Upper lobe of left lung (tissue), 4 donors: Measurements from ENCODE around the gene MINDY1.

ENCODE experiments used
- POLR2AphosphoS5 ChIP-seq, 2 donors: sonication (generic); formaldehyde crosslinking; IDR thresholded peaks; one replicate each; pipeline ENCODE4 v1.5.1; 2017; ENCODE audit warnings: antibody characterized with exemption in 2 of 2
- TF ChIP-seq, protein P1 (sequence below), 6 experiments: fragments of 450-650 bp in 4 of 6; fragments of 200-600 bp in 2 of 6; sonication (generic) in 2 of 6; IDR thresholded peaks; one replicate each; pipeline ENCODE4 v1.5.1; 2016 to 2019; ENCODE audit warnings: antibody characterized with exemption in 6 of 6

DNA sequence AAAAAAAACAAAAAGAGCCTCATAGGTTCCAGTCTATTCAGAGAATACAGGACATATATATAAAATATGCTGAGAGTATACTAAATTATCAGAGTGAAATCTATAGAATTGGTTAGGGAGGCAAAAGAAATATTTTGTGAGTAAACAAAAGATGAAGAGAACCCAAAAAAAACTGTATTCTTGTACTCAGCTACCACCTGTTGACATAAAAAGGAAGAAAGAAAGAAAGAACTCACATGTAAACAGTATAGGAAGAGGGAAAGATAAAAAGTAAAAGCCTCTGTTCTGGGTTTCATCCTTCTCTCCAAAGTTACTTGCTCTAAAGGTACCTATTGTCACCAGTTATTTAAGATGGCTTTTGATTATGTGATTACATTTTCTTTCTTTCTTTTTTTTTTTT, 19.8 kb upstream of the MINDY1 start:
- TF ChIP-seq, protein P1, sequence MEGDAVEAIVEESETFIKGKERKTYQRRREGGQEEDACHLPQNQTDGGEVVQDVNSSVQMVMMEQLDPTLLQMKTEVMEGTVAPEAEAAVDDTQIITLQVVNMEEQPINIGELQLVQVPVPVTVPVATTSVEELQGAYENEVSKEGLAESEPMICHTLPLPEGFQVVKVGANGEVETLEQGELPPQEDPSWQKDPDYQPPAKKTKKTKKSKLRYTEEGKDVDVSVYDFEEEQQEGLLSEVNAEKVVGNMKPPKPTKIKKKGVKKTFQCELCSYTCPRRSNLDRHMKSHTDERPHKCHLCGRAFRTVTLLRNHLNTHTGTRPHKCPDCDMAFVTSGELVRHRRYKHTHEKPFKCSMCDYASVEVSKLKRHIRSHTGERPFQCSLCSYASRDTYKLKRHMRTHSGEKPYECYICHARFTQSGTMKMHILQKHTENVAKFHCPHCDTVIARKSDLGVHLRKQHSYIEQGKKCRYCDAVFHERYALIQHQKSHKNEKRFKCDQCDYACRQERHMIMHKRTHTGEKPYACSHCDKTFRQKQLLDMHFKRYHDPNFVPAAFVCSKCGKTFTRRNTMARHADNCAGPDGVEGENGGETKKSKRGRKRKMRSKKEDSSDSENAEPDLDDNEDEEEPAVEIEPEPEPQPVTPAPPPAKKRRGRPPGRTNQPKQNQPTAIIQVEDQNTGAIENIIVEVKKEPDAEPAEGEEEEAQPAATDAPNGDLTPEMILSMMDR (IDR thresholded peaks at IDR 0.05) = no peak
- TF ChIP-seq POLR2AphosphoS5 (IDR thresholded peaks at IDR 0.05) = no peak
